GM18498 (cell line): ENCODE results near the gene SPNS2.

Experiments
- ATAC-seq: cut with Tn5 transposase; IDR thresholded peaks from one replicate; pipeline ENCODE4 v1.9.1; 2021; ENCODE audit warnings: mild to moderate bottlenecking, moderate library complexity; ENCODE audit not compliant: unreplicated experiment

The SPNS2 gene

GRCh38 chr17:4584917-4585637 lies 86.4 kb downstream of the SPNS2 start:
- ATAC-seq: no peak

GRCh38 chr17:4585638-4585994 lies 86.9 kb downstream of the SPNS2 start:
- no peak for ATAC-seq

GRCh38 chr17:4586043-4586442 lies 87.4 kb downstream of the SPNS2 start:
- no peak for ATAC-seq

GRCh38 chr17:4587195-4587594 lies 88.5 kb downstream of the SPNS2 start:
- ATAC-seq: no peak

- ATAC-seq: no peak
Observed at GRCh38 chr17:4587803-4588202, 89.1 kb downstream of the SPNS2 start.

- ATAC-seq: no peak
Observed at GRCh38 chr17:4588391-4588790, 89.7 kb downstream of the SPNS2 start.
